ENCODE data around the gene OSBP2.
A peak's percentile ranks its signal among the peaks of the same experiment; 100 is the strongest.

The OSBP2 gene

DNA sequence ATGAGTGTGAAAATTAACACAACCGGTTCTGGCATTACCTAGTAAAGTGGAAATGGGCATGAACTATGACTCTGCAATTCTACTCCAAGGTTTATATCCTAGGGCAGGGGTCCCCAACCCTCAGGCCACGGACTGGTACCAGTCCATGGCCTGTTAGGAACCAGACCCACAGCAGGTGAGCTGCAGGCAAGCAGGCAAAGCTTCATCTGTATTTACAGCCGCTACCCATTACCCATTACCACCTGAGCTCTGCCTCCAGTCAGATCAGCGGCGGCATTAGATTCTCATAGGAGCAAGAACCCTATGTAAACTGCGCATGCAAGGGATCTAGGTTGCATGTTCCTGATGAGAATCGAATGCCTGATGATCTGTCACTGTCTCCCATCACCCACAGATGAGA is 224.1 kb downstream of the OSBP2 start:
- no peak for ATAC-seq
- TF ChIP-seq ESRRG (CRISPR knock-in tag; IDR thresholded peaks at IDR 0.05) (no peak), RARB (CRISPR knock-in tag; IDR thresholded peaks at IDR 0.05) (no peak), CSDC2 (CRISPR knock-in tag; IDR thresholded peaks at IDR 0.05) (no peak), PPARA (CRISPR knock-in tag; IDR thresholded peaks at IDR 0.05; ENCODE audit: borderline replicate concordance) (no peak), TCF4 (CRISPR knock-in tag; IDR thresholded peaks at IDR 0.05; ENCODE audit: borderline replicate concordance) (no peak), SNAI2 (CRISPR knock-in tag; IDR thresholded peaks at IDR 0.05) (no peak), ZNF70 (CRISPR knock-in tag; IDR thresholded peaks at IDR 0.05) (no peak)

DNA sequence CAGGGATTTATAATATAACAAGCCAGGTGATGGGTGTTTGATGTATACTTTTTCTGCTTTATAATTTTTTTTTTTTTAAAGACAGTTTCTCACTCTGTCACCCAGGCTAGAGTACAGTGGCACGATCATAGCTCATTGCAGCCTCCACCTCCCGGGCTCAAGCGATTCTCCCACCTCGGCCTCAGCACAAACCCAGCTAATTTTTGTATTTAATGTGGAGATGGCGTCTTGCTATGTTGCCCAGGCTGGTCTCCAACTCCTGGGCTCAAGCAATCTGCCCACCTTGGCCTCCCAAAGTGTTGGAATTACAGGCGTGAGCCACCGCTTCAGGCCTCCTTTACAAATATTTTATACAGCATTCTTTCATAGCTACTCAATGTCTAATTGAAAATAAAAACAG is 225.3 kb downstream of the OSBP2 start:
- no peak for ATAC-seq
- TF ChIP-seq, protein P1, sequence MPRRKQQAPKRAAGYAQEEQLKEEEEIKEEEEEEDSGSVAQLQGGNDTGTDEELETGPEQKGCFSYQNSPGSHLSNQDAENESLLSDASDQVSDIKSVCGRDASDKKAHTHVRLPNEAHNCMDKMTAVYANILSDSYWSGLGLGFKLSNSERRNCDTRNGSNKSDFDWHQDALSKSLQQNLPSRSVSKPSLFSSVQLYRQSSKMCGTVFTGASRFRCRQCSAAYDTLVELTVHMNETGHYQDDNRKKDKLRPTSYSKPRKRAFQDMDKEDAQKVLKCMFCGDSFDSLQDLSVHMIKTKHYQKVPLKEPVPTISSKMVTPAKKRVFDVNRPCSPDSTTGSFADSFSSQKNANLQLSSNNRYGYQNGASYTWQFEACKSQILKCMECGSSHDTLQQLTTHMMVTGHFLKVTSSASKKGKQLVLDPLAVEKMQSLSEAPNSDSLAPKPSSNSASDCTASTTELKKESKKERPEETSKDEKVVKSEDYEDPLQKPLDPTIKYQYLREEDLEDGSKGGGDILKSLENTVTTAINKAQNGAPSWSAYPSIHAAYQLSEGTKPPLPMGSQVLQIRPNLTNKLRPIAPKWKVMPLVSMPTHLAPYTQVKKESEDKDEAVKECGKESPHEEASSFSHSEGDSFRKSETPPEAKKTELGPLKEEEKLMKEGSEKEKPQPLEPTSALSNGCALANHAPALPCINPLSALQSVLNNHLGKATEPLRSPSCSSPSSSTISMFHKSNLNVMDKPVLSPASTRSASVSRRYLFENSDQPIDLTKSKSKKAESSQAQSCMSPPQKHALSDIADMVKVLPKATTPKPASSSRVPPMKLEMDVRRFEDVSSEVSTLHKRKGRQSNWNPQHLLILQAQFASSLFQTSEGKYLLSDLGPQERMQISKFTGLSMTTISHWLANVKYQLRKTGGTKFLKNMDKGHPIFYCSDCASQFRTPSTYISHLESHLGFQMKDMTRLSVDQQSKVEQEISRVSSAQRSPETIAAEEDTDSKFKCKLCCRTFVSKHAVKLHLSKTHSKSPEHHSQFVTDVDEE (CRISPR knock-in tag; IDR thresholded peaks at IDR 0.05) = no peak
- TF ChIP-seq TOX (CRISPR knock-in tag; IDR thresholded peaks at IDR 0.05; ENCODE audit: borderline replicate concordance) = no peak
- TF ChIP-seq, protein P2, sequence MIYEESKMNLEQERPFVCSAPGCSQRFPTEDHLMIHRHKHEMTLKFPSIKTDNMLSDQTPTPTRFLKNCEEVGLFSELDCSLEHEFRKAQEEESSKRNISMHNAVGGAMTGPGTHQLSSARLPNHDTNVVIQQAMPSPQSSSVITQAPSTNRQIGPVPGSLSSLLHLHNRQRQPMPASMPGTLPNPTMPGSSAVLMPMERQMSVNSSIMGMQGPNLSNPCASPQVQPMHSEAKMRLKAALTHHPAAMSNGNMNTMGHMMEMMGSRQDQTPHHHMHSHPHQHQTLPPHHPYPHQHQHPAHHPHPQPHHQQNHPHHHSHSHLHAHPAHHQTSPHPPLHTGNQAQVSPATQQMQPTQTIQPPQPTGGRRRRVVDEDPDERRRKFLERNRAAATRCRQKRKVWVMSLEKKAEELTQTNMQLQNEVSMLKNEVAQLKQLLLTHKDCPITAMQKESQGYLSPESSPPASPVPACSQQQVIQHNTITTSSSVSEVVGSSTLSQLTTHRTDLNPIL (CRISPR knock-in tag; IDR thresholded peaks at IDR 0.05; ENCODE audit: low read depth) = no peak

DNA sequence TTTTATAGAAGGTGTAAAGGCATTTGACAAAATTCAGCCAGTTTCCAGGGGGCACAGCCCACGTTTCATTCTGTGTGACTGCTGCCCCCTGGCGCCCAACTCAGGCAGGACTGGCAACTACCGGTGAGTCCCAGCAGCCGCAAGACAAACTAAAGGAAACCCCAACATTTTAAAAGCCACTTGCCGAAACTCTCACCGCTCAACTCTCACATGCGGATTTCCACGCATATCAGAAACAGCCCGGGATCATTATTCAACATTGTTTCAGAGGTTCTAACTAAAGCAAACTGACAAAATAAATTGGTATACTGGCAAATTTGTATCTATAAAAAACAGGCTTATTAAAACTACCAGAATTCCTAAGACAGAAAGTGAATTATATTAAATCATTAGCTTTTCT is 225.7 kb downstream of the OSBP2 start:
- TF ChIP-seq, protein P2 (CRISPR knock-in tag; IDR thresholded peaks at IDR 0.05; ENCODE audit: low read depth) = no peak
- peak; percentile 88 for ATAC-seq

DNA sequence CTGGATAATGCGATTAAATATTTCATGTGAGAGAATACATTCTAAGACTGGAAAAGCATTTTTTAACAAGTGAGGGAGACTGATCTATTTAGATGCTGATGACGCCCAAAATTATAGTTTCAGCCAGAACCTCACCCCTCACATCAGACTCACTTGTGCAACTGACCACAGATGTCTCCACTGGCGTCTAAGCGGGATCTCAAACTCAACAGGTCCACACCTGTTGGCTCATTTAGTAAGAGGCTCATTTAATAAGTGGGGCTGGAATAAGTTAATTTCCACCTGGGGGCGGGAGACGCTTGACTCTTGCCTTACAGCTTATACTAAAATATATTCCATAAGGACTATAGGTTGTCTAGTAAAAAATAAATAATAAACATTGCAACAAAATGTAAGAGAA is 226.4 kb downstream of the OSBP2 start:
- no peak for ATAC-seq
- no peak for TF ChIP-seq ZC3H10 (CRISPR knock-in tag; IDR thresholded peaks at IDR 0.05)
- TF ChIP-seq ISL1 (CRISPR knock-in tag; IDR thresholded peaks at IDR 0.05) = no peak
- TF ChIP-seq ZNF565 (CRISPR knock-in tag; conservative IDR thresholded peaks at IDR 0.05; ENCODE audit: low read depth) = no peak
- TF ChIP-seq ESRRG (CRISPR knock-in tag; IDR thresholded peaks at IDR 0.05) = no peak
- TF ChIP-seq, protein P2 (CRISPR knock-in tag; IDR thresholded peaks at IDR 0.05; ENCODE audit: low read depth) = no peak
- TF ChIP-seq PPARA (CRISPR knock-in tag; IDR thresholded peaks at IDR 0.05; ENCODE audit: borderline replicate concordance) = no peak
- no peak for TF ChIP-seq GLIS3 (CRISPR knock-in tag; IDR thresholded peaks at IDR 0.05)
- TF ChIP-seq, protein P3, sequence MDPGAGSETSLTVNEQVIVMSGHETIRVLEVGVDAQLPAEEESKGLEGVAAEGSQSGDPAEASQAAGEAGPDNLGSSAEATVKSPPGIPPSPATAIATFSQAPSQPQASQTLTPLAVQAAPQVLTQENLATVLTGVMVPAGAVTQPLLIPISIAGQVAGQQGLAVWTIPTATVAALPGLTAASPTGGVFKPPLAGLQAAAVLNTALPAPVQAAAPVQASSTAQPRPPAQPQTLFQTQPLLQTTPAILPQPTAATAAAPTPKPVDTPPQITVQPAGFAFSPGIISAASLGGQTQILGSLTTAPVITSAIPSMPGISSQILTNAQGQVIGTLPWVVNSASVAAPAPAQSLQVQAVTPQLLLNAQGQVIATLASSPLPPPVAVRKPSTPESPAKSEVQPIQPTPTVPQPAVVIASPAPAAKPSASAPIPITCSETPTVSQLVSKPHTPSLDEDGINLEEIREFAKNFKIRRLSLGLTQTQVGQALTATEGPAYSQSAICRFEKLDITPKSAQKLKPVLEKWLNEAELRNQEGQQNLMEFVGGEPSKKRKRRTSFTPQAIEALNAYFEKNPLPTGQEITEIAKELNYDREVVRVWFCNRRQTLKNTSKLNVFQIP (CRISPR knock-in tag; IDR thresholded peaks at IDR 0.05; ENCODE audit: borderline replicate concordance, low read depth) = no peak
- TF ChIP-seq OSR1 (CRISPR knock-in tag; IDR thresholded peaks at IDR 0.05) = no peak
- no peak for TF ChIP-seq RARB (CRISPR knock-in tag; IDR thresholded peaks at IDR 0.05)
- TF ChIP-seq ZFP3 (CRISPR knock-in tag; IDR thresholded peaks at IDR 0.05) = no peak
- TF ChIP-seq ZFP30 (CRISPR knock-in tag; IDR thresholded peaks at IDR 0.05) = no peak

DNA sequence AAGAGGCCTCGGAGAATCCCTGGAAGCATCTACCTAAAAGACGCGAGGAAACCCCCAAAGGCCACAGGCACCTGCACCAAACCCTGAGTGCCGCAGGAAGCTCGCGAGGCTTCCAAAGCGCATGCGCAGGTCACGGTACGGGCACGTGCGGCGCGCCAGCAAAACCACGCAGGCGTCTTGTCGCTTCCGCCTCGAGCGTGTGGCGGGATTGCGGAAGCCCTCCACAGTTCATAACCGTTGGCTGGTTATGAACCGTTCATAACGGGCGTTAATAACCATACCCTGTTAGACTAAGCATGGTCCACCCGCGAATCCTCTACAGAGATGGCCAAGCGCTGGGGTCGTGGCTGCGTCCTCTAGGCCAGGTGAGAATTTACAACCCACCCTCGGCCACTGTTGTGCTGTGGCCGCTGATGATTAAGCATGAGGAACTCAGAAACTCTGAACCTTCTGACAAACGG is 227.5 kb downstream of the OSBP2 start:
- ATAC-seq = no peak; the same call in 2 of the 3 replicates
- TF ChIP-seq ZC3H10 (CRISPR knock-in tag; IDR thresholded peaks at IDR 0.05) (no peak), CSDC2 (CRISPR knock-in tag; IDR thresholded peaks at IDR 0.05) (no peak), ARNTL (CRISPR knock-in tag; IDR thresholded peaks at IDR 0.05; ENCODE audit: borderline replicate concordance, low read depth) (no peak)

All from SK-N-SH treated with all-trans-retinoic acid at 6 μM for 48 hours (cell line).